GM08714 (cell line): ENCODE measurements around the gene ZSCAN2.
"Not testable (repeated sequence)": the region's sequence is repeated elsewhere in the genome, so short reads cannot be mapped to it uniquely, and the experiment has no call there.

Experiments used
- H3K4me3 ChIP-seq: fragments of 200-500 bp; sonication (Bioruptor generic); 2 replicates; pipeline ENCODE4 v1.5.1; 2014; ENCODE audit warnings: mild to moderate bottlenecking, low read length, inconsistent platforms
- ZNF274 ChIP-seq: IDR thresholded peaks from 2 replicates; pipeline ENCODE4 v1.6.1; 2012; ENCODE audit warnings: mild to moderate bottlenecking, low read depth, low read length

Gene ZSCAN2

DNA sequence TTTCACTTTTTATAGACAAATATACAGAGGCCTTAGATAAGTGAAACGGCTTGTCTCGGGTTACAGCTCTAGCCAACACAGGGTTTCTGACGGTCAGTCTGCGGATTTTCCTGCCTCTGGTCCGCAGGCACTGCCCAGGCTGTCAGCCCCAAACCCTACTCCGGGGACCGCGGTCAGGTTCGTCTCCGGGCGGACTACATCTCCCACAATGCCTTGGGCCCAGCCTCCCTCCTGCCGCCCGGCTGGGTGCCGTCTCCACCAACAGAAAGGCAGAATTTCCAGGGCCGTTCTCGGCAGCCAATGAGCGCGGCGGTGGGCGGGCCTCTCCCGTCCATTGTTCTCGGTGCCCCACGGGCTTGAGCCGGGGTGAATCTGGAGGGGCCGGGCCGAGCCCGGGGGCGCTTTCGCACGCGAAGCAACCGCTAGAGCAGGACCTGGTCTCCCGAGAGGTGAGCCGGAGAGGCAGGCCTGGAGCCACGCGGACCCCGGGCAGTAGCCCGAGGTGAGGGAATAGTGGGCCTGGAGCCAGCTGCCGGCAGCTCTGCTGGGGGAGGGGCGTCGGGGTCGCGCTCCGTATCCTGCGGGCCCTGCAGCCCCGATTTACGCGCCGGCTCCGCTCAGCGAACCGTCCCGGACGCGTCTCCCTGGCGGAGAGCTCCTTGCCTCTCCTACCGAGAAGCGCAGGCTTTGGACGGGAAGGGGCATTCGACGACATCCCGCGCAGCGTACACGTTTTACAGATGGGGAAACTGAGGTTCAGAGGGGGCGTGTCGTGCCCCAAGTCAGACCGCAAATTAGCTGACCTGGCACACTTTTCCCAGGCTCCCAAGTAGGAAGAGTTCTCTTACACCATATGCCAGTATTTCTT, at the start of gene ZSCAN2:
Gene ZSCAN2, plus strand, starts transcription at position 323 of the 868 bp plus-strand sequence. CDS start 2,919 bp downstream, outside the sequence.
- H3K4me3 ChIP-seq: peak within 1 kb of the TSS; percentile 85
- no peak for TF ChIP-seq ZNF274

DNA sequence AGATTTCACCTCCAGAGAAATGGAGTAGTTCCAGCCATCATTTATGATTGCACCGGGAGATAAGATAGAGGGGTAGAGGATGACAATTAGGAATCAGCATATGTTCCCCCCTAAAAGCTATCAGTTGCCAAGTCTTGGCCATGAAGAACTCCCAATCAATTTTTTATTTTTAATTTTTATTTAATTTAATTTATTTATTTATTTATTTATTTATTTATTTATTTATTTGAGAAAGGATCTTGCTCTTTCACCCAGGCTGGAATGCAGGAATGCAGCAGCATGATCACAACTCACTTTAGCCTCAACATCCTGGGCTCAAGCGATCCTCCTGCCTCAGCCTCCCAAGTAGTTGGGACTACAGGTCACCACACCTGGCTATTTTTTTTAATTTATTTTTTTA, 49.2 kb upstream of the ZSCAN2 start:
- not testable (repeated sequence) for H3K4me3 ChIP-seq

DNA sequence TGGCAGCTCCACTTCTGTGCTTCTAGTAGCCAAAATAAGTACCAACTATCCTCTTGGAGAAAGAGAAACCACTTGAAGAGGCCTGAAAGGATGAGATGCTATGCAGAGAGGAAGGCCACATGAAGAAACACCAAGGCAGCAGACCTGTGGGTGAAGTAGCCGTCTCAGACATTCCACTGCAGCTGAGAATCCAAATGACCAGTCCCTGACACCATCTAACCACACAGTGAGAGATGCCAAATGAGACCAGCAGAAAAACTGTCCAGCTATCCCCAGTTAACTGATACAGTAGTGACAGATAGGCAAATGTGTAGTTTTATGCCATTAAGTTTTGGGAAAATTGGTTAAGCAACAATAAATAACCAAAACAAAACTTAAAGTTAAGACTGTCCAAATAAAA, 47.9 kb upstream of the ZSCAN2 start:
- no peak overlapping the region for H3K4me3 ChIP-seq
- no peak for TF ChIP-seq ZNF274

DNA sequence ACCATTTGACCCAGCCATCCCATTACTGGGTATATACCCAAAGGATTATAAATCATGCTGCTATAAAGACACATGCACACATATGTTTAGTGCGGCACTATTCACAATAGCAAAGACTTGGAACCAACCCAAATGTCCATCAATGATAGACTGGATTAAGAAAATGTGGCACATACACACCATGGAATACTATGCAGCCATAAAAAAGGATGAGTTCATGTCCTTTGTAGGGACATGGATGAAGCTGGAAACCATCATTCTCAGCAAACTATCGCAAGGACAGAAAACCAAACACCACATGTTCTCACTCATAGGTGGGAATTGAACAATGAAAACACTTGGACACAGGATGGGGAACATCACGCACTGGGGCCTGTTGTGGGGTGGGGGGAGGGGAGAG, 44.1 kb upstream of the ZSCAN2 start:
- not testable (repeated sequence) for H3K4me3 ChIP-seq

DNA sequence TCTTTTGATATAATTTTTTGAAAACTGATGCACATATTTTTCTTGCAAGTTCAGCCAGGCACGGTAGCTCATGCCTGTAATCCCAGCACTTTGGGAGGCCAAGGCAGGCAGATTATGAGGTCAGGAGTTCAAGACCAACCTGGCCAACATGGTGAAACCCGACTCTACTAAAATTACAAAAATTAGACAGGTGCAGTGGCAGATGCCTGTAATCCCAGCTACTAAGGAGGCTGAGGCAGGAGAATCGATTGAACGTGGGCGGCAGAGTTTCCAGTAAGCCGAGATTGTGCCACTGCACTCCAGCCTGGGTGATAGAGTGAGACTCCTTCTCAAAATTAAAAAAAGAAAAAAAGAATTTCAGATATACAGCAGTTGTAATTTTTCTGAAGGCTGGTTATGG, 32.8 kb upstream of the ZSCAN2 start:
- not testable (repeated sequence) for H3K4me3 ChIP-seq

DNA sequence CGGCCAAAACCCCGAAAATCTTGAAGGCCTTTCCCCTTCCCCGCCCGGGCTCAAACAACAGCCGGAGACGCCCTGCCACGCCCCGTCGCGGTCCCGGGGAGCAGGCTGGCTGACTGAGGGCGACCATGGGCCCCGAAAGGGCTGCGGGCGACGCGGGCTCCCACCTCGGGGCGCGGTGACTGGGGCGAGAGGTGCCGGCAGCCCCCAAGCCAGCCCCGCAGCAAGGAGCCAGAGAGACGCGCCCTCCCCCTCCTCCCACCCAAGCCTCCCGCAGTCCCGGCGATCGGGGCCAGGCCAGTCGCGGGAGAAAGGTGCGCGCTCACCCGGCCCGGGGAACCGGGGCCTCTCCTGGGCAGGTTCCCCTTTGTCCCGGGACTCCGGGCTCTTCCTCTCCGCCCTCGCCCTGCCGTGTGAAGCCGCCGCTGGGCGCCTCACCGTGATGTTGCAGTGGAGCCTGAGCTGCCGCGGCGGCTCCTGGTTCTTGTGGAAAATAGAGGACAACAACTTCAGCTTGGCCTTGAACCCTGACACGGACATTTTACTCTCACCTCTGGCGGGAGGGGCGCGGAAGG, 30.6 kb upstream of the ZSCAN2 start:
- TF ChIP-seq ZNF274: no peak
- H3K4me3 ChIP-seq: peak overlapping the region; percentile 55

DNA sequence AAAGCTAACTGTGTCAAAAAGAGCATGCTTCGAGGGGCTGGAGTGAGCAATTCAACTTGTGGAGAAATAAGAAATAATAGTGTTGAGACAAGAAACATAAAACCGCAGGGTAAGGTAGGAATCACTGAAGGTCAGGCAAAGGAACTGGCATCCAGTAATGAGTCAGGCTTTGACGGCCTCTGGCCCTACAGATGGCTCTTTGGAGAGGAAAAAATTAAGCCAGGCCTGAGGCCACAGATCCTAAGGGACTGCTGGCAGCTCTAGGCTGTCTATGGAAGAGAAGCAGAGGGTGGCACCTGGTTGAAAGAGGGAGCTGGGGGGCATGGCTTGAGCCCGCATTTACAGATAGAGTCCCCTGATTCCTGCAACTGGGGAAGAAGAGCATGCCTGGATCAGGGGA, 28.6 kb upstream of the ZSCAN2 start:
- no peak for TF ChIP-seq ZNF274
- no peak overlapping the region for H3K4me3 ChIP-seq

DNA sequence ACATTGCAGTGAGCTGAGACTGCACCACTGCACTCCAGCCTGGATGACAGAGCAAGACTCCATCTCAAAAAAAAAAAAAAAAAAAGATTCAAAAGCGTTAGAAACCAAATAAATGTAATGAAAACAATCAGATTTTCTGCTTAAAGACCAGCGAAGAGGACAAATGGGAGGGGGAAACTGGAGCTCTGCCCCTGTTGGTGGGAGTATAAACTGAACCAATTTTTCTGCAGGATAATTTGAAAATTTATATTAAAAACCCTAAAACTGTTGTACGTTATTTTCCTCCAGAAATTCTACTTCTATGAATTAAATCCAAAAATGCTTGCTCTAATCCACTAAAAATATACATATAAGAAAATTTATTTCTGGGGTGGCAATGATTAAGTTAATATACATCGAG, 25.3 kb upstream of the ZSCAN2 start:
- no peak for TF ChIP-seq ZNF274
- H3K4me3 ChIP-seq: no peak overlapping the region

DNA sequence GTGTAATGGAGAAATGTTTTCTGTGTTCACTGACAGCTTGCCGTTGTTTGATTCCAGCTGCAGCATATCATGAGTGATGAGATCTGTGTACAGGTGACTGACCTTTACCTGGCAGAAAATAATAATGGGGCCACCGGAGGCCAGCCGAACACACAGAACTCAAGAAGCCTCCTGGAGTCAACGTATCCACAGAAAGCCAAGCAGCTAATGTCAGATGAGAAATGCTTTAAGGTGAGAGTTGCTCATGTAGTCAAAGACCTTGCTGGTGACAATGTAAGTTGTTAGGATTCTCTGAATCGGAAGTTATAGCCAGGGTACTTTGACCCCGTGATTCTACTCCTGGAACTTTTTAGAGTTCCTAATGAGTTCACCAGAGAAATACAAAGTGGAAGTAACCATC, 22.9 kb upstream of the ZSCAN2 start:
- H3K4me3 ChIP-seq: not testable (repeated sequence)

DNA sequence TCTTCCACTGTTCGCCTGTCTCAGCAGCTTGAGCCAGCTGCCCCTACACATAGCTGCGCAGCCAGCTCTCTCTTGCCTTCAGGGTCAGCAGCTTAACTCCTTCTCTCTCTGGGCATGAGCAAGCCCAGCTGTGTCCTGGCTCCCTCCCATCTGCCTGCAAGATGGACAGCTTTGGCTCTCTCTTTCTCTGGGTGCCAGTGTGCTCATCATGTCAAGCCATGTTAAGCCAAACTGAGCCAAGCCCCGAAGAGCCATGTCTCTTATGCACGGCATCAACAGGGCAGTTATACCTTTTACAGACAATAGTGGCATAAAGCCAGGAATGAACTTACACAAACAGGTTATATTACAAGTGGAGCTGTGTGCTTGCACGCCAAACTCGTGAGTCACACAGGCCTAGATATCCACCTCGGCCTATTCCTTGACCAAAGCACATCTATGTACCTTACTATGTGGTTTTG, 21.5 kb upstream of the ZSCAN2 start:
- not testable (repeated sequence) for H3K4me3 ChIP-seq

DNA sequence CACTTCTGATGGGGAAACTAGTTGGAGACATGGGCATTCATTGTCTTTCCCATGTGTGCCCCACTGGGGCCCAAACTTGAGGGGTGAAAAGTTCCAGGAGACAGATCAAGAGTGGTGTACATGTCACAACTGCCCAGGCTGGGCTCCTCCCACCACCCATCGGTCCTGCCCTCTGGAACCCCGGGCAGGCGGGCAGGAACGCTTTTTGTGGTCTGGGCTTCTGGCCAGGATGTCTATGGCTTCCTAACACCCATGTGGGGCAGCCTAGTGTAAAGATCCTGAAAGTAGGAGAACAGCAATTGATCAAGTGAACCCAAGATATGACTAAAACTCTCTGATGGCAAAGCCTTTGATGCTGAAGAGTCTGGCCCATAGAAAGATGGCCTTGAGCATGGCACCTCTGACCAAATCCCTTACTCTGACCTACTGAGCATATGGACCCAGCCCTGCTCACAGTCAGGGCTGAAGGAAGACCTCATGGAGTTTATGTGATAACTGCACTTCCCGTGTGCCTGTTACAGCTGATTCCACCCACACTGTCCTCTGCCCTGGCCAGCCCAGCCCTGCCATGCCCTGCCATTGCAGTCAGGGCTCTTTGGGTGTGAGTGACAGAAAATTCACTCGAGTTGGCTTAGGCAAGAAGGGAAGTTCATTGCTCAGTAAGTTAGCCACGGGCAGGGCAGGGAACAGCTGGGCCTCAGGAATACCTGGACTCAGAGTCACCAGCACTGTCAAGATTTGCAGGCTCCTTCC, 19.0 kb upstream of the ZSCAN2 start:
- H3K4me3 ChIP-seq: not testable (repeated sequence)

DNA sequence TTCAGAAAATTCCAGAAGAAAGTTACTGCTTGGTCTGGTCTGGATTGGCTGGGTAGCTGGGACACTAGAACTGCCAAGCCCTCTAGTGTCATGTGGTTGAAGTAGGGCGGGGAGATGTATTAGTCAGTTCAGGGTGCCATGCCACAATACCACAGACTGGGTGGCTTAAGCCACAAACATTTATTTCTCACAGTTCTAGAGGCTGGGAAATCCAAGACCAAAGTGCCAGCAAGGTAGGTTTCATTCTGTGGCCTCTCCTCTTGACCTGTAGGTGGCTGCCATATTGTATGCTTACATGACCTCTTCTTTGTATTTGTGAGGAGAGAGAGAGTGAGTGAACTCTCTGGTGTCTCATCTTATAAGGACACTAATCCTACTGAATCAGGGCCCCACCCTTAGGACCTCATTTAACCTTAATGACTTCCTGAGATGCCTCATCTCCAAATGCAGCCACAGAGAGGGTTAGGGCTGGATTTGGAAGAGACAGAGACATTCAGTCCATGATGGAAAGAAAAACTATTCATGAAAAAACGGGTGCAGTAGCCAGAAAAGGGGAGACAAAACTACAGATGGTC, 18.1 kb upstream of the ZSCAN2 start:
- TF ChIP-seq ZNF274: no peak
- H3K4me3 ChIP-seq: no peak overlapping the region

DNA sequence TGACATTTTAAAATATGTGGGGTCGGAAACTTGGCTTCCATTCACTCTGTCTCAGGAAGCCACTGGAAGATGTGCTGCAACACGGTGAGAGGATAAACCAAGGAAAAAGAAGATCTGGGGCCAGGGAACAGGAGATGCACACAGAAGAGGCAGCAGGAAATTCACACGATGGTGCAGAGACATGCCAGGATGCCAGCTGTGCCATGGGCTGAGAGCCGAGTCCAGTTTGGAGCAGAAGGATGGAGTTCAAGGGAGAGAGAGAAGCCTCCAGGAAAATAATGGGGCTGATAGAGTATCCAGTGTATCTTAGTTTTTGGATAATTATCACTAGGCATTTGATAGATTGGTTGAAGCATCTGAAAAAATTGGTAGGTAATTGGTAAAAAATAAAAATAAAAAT, 16.9 kb upstream of the ZSCAN2 start:
- not testable (repeated sequence) for H3K4me3 ChIP-seq

DNA sequence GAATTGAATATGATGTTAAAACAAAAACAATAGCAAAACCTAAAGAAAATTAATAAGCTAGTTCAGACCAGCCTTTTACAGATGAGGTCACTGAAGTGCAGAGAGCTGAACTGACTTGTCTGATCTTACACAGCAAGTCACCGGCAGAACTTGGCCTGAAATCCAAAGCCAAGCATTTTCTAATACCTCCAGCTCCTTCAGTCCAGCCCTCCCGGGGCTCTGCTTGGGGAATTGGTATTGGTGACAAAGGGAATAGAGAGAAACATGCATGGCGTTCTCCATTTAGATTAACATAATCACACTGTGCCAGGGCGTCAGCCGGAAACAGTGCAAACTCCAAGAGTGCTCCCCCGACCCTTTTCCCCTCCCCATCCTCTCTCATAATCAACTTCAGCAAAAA, 14.1 kb upstream of the ZSCAN2 start:
- H3K4me3 ChIP-seq: no peak overlapping the region
- TF ChIP-seq ZNF274: no peak

DNA sequence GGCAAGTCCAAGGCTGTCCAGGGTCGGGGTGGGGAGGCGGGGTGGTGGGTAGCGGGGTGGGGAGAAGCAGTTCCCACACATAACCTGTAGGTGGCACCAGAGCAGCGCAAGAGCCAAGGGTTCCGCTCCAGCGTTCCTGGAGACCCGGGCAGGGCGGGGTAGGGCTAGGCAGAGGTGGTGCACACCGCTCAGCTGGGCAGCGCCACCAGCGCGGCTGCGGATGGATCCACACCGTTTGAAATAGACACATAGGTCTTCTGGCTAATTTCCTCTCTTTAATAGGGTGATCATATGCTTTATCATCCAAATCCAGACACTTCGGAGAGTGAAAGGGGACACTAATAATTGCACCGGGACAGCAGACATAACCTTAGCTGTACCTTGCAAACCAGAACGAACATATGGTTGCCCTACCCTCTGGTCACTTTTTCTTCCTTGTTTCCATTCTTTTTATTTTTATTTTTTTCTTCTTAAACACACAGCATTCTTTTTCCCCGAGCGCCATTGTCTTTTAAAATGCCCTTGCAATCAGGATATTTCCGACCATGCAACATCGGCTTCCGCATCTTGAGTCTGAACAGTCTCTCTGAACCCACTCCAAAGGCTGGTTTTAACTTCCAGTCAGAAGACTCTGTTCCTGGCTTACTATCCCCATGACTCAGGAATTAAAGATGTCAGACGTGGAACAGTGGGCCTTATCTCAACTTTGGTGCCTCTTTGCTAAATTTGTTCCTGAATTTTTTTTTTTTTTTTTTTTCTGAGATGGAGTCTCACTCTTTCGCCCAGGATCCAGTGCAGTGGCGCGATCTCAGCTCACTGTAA, 12.5 kb upstream of the ZSCAN2 start:
- TF ChIP-seq ZNF274: no peak
- no peak overlapping the region for H3K4me3 ChIP-seq
